GM19025 (cell line): ENCODE measurements around the gene MRGPRD.

Experiments
- ATAC-seq: cut with Tn5 transposase; IDR thresholded peaks from one replicate; pipeline ENCODE4 v1.9.1; 2021; ENCODE audit warnings: mild to moderate bottlenecking, low read depth, moderate library complexity; ENCODE audit not compliant: unreplicated experiment

The MRGPRD gene

GRCh38 chr11:68934321-68934645 lies 46.5 kb downstream of the MRGPRD start:
- no peak for ATAC-seq

GRCh38 chr11:68933605-68934320 lies 47.0 kb downstream of the MRGPRD start:
- ATAC-seq = no peak

- no peak for ATAC-seq
These were observed 47.7 kb downstream of the MRGPRD start for GRCh38 chr11:68932933-68933577.

- ATAC-seq = no peak
These were observed 48.4 kb downstream of the MRGPRD start for GRCh38 chr11:68932358-68932757.

- ATAC-seq = no peak
These were observed 48.9 kb downstream of the MRGPRD start for GRCh38 chr11:68931911-68932310.

GRCh38 chr11:68930991-68931855 lies 49.6 kb downstream of the MRGPRD start:
- no peak for ATAC-seq
